HCT116 (cell line): ENCODE data around the gene RAP1GAP2. TPM values are rescaled to one million over a fixed set of nuclear protein-coding genes. Genes with fewer than 3 reads are reported as not detected.

Experiments used
- ATAC-seq: fragments of 200-7000 bp; cut with Tn5 transposase; 2 replicates; pipeline ENCODE4 v1.9.1; 2020; ENCODE audit warnings: mild to moderate bottlenecking, moderate library complexity
- BruUV-seq: library from RNA; stranded (reverse); fragments of 400-500 nt; replicated peaks from 2 replicates; lab custom pipeline; 2021; lab: Mats Ljungman, UMichigan
- CTCF ChIA-PET: fragments of 300-600 bp; sonication (Branson Sonifier 250); formaldehyde crosslinking; loops from one replicate; lab custom pipeline; 2021; ENCODE audit warnings: antibody characterized with exemption; lab: Charles Lee
- POLR2A ChIA-PET: fragments of 300-600, 350-600 bp; sonication (Branson Sonifier 250); formaldehyde crosslinking; loops from one replicate; lab custom pipeline; 2021; ENCODE audit warnings: antibody characterized with exemption; lab: Charles Lee
- RAD21 ChIA-PET, 2 experiments: fragments of 300-600 bp; sonication (Branson Sonifier 250); formaldehyde crosslinking; loops; one replicate each; lab custom pipeline; 2023; ENCODE audit warnings: low total read pairs in 2 of 2; ENCODE audit not compliant: uncharacterized antibody in 2 of 2, unreplicated experiment in 2 of 2, low non-redundant PET in 1 of 2; lab: Charles Lee
- DNase-seq: peaks from one replicate; pipeline ENCODE4 v3.0.0-alpha.2; 2010; ENCODE audit warnings: low read depth, low spot score
- H2AFZ ChIP-seq: fragments of 200-600 bp; shearing (Covaris generic), sonication (generic); 2 replicates; pipeline ENCODE4 v1.6.1; 2017; ENCODE audit warnings: low read depth, mixed run types, mixed read lengths, antibody characterized with exemption, low read length; ENCODE audit not compliant: poor library complexity, severe bottlenecking
- H3K27ac ChIP-seq: 2 replicates; pipeline ENCODE4 v1.5.1; 2012; ENCODE audit warnings: low read depth, low read length
- H3K27me3 ChIP-seq: fragments of 200-600 bp; sonication (generic); 2 replicates; pipeline ENCODE4 v1.6.1; 2016; ENCODE audit warnings: mixed run types, low read length, mixed read lengths; ENCODE audit not compliant: insufficient read depth
- H3K36me3 ChIP-seq, 2 experiments: fragments of 200-500 bp in 1 of 2; fragments of 200-600 bp in 1 of 2; sonication (Bioruptor generic) in 1 of 2; sonication (generic) in 1 of 2; 2 replicates each; pipeline versions ENCODE4 v1.5.1 to v1.6.1; 2014 to 2016; ENCODE audit warnings: low read length in 2 of 2, inconsistent platforms in 1 of 2, mixed read lengths in 1 of 2, mixed run types in 1 of 2; ENCODE audit not compliant: insufficient read depth in 2 of 2, control insufficient read depth in 1 of 2
- H3K4me1 ChIP-seq, 2 experiments: fragments of 200-600 bp in 1 of 2; sonication (generic) in 1 of 2; 2 replicates each; pipeline versions ENCODE4 v1.5.1 to v1.6.1; 2012 to 2017; ENCODE audit warnings: low read length in 2 of 2, inconsistent platforms in 1 of 2, mild to moderate bottlenecking in 1 of 2, mixed read lengths in 1 of 2, mixed run types in 1 of 2, moderate library complexity in 1 of 2; ENCODE audit not compliant: insufficient read depth in 2 of 2, control insufficient read depth in 1 of 2
- H3K4me2 ChIP-seq: fragments of 200-600 bp; sonication (generic); 2 replicates; pipeline ENCODE4 v1.6.1; 2017; ENCODE audit warnings: mixed run types, low read length, mixed read lengths
- H3K4me3 ChIP-seq, 2 experiments: fragments of 200-600 bp in 1 of 2; sonication (generic) in 1 of 2; replicated peaks in 1 of 2; 2 replicates each; pipeline ENCODE4 v1.5.1; 2011 to 2016; ENCODE audit warnings: low read length in 2 of 2, control low read depth in 1 of 2, low read depth in 1 of 2, mild to moderate bottlenecking in 1 of 2, mixed read lengths in 1 of 2, mixed run types in 1 of 2
- H3K79me2 ChIP-seq: fragments of 200-600 bp; sonication (generic); 2 replicates; pipeline ENCODE4 v1.6.1; 2017; ENCODE audit warnings: mild to moderate bottlenecking, mixed run types, low read length, moderate library complexity, mixed read lengths; ENCODE audit not compliant: insufficient read depth
- H3K9ac ChIP-seq: fragments of 200-600 bp; sonication (generic); 2 replicates; pipeline ENCODE4 v1.6.1; 2016; ENCODE audit warnings: low read length, mixed read lengths
- H3K9me2 ChIP-seq: fragments of 200-600 bp; sonication (generic), shearing (Covaris generic); 2 replicates; pipeline ENCODE4 v1.6.1; 2017; ENCODE audit warnings: mixed run types, mild to moderate bottlenecking, moderate library complexity; ENCODE audit not compliant: insufficient read depth
- H3K9me3 ChIP-seq, 2 experiments: fragments of 200-500 bp in 1 of 2; fragments of 200-600 bp in 1 of 2; sonication (Bioruptor generic) in 1 of 2; sonication (generic) in 1 of 2; 2 replicates each; pipeline ENCODE4 v1.6.1; 2014 to 2017; ENCODE audit warnings: low read length in 2 of 2, mixed read lengths in 2 of 2, inconsistent platforms in 1 of 2, low read depth in 1 of 2, mild to moderate bottlenecking in 1 of 2, mixed run types in 1 of 2, moderate library complexity in 1 of 2; ENCODE audit not compliant: control insufficient read depth in 1 of 2, insufficient read depth in 1 of 2
- H4K20me1 ChIP-seq: fragments of 200-600 bp; sonication (generic), shearing (Covaris generic); 2 replicates; pipeline ENCODE4 v1.6.1; 2017; ENCODE audit warnings: mixed run types, mild to moderate bottlenecking, moderate library complexity; ENCODE audit not compliant: insufficient read depth
- ATF3 ChIP-seq: IDR thresholded peaks from 2 replicates; pipeline ENCODE4 v1.6.1; 2012
- ELF1 ChIP-seq: IDR thresholded peaks from 2 replicates; pipeline ENCODE4 v1.6.1; 2012; ENCODE audit warnings: low read depth, borderline replicate concordance
- EZH2phosphoT487 ChIP-seq: fragments of 200-600 bp; IDR thresholded peaks from 2 replicates; pipeline ENCODE4 v1.6.1; 2018; ENCODE audit warnings: antibody characterized with exemption, borderline replicate concordance
- JUND ChIP-seq: IDR thresholded peaks from 2 replicates; pipeline ENCODE4 v1.6.1; 2012
- MAX ChIP-seq: IDR thresholded peaks from 2 replicates; pipeline ENCODE4 v1.6.1; 2012
- POLR2AphosphoS5 ChIP-seq: IDR thresholded peaks from 2 replicates; pipeline ENCODE4 v1.6.1; 2011; ENCODE audit warnings: mild to moderate bottlenecking, low read depth, low read length, moderate library complexity
- RAD21 ChIP-seq: IDR thresholded peaks from 2 replicates; pipeline ENCODE4 v1.6.1; 2012; ENCODE audit warnings: low read depth, mild to moderate bottlenecking
- REST ChIP-seq: IDR thresholded peaks from 2 replicates; pipeline ENCODE4 v1.6.1; 2012; ENCODE audit warnings: low read depth
- YY1 ChIP-seq: IDR thresholded peaks from 2 replicates; pipeline ENCODE4 v1.6.1; 2011; ENCODE audit warnings: low read length, low read depth, moderate library complexity, mild to moderate bottlenecking; ENCODE audit not compliant: insufficient replicate concordance; ENCODE audit errors: extremely low read depth
- ZNF274 ChIP-seq: fragments of 200-500 bp; sonication (Bioruptor generic); IDR thresholded peaks from 2 replicates; pipeline ENCODE4 v1.6.1; 2014; ENCODE audit warnings: mild to moderate bottlenecking, low read depth, low read length, inconsistent platforms
- intact Hi-C: fragments of 100-400 bp; cut with micrococcal nuclease; formaldehyde crosslinking; loops from 2 replicates; pipeline ENCODE4 v1.10.0; 2022
- total RNA-seq: library from RNA; stranded (reverse); gene quantifications from one replicate; pipeline ENCODE4 v1.2.1, GENCODE V29; 2021; ENCODE audit not compliant: unreplicated experiment

The RAP1GAP2 gene
- total RNA-seq, 1 experiment from 2014 or later, result 54.6 TPM

GRCh38 chr17:3025421-3026124, 229.3 kb downstream of the RAP1GAP2 start:
- no peaks in the 10 kb centered on the region for H3K27me3 ChIP-seq
- BruUV-seq, result no TSS peak
- H3K9me2 ChIP-seq, result no peaks in the 10 kb centered on the region
- H3K9me3 ChIP-seq, result 0 out of 4 replicates have a peak, but pooled peaks cover 3 to 5% of the 10 kb centered on the region in 2 experiments
- DNase-seq, result no peak
- ChIA-PET CTCF (no interaction called here), RAD21 (no interaction called here), POLR2A (no interaction called here)
- no peaks in the 10 kb centered on the region for H4K20me1 ChIP-seq
- H2AFZ ChIP-seq, result no peak overlapping the region
- no peak overlapping the region for H3K27ac ChIP-seq
- ATAC-seq, result no peak
- no peak overlapping the region for H3K4me2 ChIP-seq
- H3K9ac ChIP-seq, result no peak overlapping the region
- H3K4me3 ChIP-seq, result no peak overlapping the region
- peaks cover 20 to 38% of the 10 kb centered on the region in 2 experiments for H3K36me3 ChIP-seq
- H3K79me2 ChIP-seq, result peaks cover 5% of the 10 kb centered on the region; the same call in 1 of the 2 replicates
- TF ChIP-seq ELF1 (no peak), RAD21 (no peak), MAX (no peak), ZNF274 (no peak)
- no peaks in the 10 kb centered on the region for H3K4me1 ChIP-seq
- intact Hi-C loops, result no loop called here

GRCh38 chr17:3026125-3026855, 230.1 kb downstream of the RAP1GAP2 start:
- POLR2A ChIA-PET, result no interaction called here

More at GRCh38 chr17:3026125-3026855, 230.1 kb downstream of the RAP1GAP2 start:
- Histone ChIP-seq H3K4me3 (no peak overlapping the region), H3K4me2 (no peak overlapping the region), H3K27ac (no peak overlapping the region)
- CTCF ChIA-PET, result no interaction called here
- intact Hi-C loops, result no loop called here
- ATAC-seq, result no peak
- no peak for TF ChIP-seq MAX
- no peak for TF ChIP-seq YY1
- no peak for TF ChIP-seq POLR2AphosphoS5
- TF ChIP-seq JUND, result no peak
- no peak for TF ChIP-seq EZH2phosphoT487
- TF ChIP-seq REST, result no peak
- no peak for TF ChIP-seq ATF3
- no peak for TF ChIP-seq ZNF274
- TF ChIP-seq, all 23 proteins: peak for 0
- no peak overlapping the region for H3K9ac ChIP-seq
- H3K9me3 ChIP-seq, result 0 out of 4 replicates have a peak, but pooled peaks cover 3 to 5% of the 10 kb centered on the region in 2 experiments
- no TSS peak for BruUV-seq
- H3K36me3 ChIP-seq, result peaks cover 24 to 31% of the 10 kb centered on the region in 2 experiments
- H3K79me2 ChIP-seq, result peaks cover 5% of the 10 kb centered on the region; the same call in 1 of the 2 replicates
- DNase-seq, result no peak
- RAD21 ChIA-PET, result no interaction called here
- no peaks in the 10 kb centered on the region for H4K20me1 ChIP-seq
- H3K9me2 ChIP-seq, result no peaks in the 10 kb centered on the region
- H3K27me3 ChIP-seq, result no peaks in the 10 kb centered on the region
- H2AFZ ChIP-seq, result no peak overlapping the region
- no peaks in the 10 kb centered on the region for H3K4me1 ChIP-seq
